Gastrocnemius medialis (tissue), 4 donors: ENCODE results near the gene GK2. TPM values are rescaled to one million over a fixed set of nuclear protein-coding genes. Genes with fewer than 3 reads are reported as not detected.

Experiments
- ATAC-seq, 2 donors: fragments of 150-250 bp; one replicate each; pipeline ENCODE4 v1.9.1; 2016
- DNase-seq, 2 donors: peaks; one replicate each; pipeline ENCODE4 v3.0.0-alpha.2; 2019
- H3K27ac ChIP-seq, 4 donors: fragments of 200-600 bp; sonication (generic); 1 replicate in 1 of 4; 2 replicates in 3 of 4; pipeline ENCODE4 v1.5.1; 2016 to 2018; ENCODE audit warnings: mild to moderate bottlenecking in 2 of 4, moderate library complexity in 1 of 4
- H3K27me3 ChIP-seq, 3 donors: fragments of 200-600 bp; sonication (generic) in 2 of 3; 1 replicate in 1 of 3; 2 replicates in 2 of 3; pipeline versions ENCODE4 v1.5.1 to v1.6.0; 2016 to 2019; ENCODE audit warnings: mild to moderate bottlenecking in 1 of 3, moderate library complexity in 1 of 3
- H3K36me3 ChIP-seq, 2 donors: fragments of 200-600 bp; sonication (generic) in 1 of 2; one replicate each; pipeline ENCODE4 v1.5.1; 2017 to 2018
- H3K4me1 ChIP-seq, 2 donors: fragments of 200-600 bp; sonication (generic) in 1 of 2; one replicate each; pipeline ENCODE4 v1.5.1; 2016 to 2017; ENCODE audit warnings: mild to moderate bottlenecking in 2 of 2
- H3K4me3 ChIP-seq, 4 donors: fragments of 200-600 bp; sonication (generic) in 3 of 4; 1 replicate in 1 of 4; 2 replicates in 3 of 4; pipeline ENCODE4 v1.5.1; 2016 to 2019; ENCODE audit warnings: mild to moderate bottlenecking in 2 of 4
- H3K9me3 ChIP-seq, 3 donors: fragments of 200-600 bp; sonication (generic) in 2 of 3; 1 replicate in 1 of 3; 2 replicates in 2 of 3; pipeline ENCODE4 v1.5.1; 2016 to 2019
- POLR2A ChIP-seq, 2 donors: fragments of 450-650 bp; IDR thresholded peaks; one replicate each; pipeline ENCODE4 v1.6.1; 2017; ENCODE audit warnings: antibody characterized with exemption in 2 of 2, mild to moderate bottlenecking in 2 of 2, moderate library complexity in 2 of 2
- in situ Hi-C, 4 donors: fragments of 200-750 bp; cut with MboI; loops; one replicate each; pipeline versions ENCODE4 v1.15.0 to v1.8.0; 2017; ENCODE audit warnings: low sequenced_read_pairs in 4 of 4
- intact Hi-C: fragments of 100-400 bp; cut with DNase I; formaldehyde crosslinking; loops from one replicate; pipeline ENCODE4 v1.15.1; 2023; ENCODE audit warnings: low total_unique reads
- total RNA-seq, 4 donors: library from RNA; depleted of rRNA; stranded (reverse); fragments of >200 nt; gene quantifications; one replicate each; pipeline versions ENCODE4 v1.1.0 to v1.2.3, GENCODE V29; 2016
- TF ChIP-seq, protein P1 (sequence below), 5 experiments: fragments of 450-650 bp in 3 of 5; fragments of 200-600 bp in 2 of 5; sonication (generic) in 2 of 5; IDR thresholded peaks in 4 of 5; conservative IDR thresholded peaks in 1 of 5; 1 replicate in 4 of 5; 2 replicates in 1 of 5; pipeline ENCODE4 v1.5.1; 2016 to 2019; ENCODE audit warnings: antibody characterized with exemption in 5 of 5, mild to moderate bottlenecking in 3 of 5, moderate library complexity in 3 of 5

The GK2 gene
- total RNA-seq, 4 donors from 2014 or later, result not detected

DNA sequence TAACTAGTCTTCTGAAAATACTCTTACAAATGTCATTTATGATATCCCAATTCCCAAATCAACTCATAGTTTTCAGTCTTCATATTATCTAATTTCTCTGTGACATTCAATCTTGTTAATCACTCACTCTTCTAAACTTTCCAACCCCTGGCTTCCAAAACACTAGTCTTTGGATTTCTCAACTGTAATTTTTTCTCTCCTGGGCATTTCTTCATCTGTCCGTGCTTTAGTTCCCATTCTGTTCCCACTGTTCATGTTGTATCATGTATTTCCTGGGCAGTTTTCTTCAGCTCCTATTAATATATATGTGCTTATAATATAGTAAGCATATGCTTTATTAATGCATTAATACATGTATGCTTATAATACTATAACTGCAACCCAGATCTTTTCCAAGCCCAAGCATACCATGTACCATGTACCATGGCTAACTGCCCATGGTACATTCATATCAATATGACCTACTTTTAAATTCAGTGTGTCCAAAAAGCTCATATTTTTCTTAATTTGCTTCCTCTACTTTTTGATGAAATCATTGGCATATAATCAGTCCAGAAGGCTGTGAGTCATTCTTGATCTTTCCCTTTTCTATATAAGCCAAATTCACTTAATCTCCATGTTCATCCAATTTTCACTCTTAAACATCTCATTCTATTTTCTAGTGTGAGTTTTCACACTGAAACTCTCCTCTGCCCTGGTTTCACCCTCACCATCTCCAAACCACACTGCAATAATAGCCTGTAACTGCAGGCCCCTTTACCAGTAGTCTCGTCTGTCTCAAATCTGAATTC, 21.3 kb upstream of the GK2 start:
- DNase-seq (no peak), ATAC-seq (peak; percentile 46 to 73)
- in situ Hi-C loops (no loop called here), intact Hi-C loops (no loop called here)
- H3K9me3 ChIP-seq, result no peaks in the 10 kb centered on the region
- no peak overlapping the region for H3K4me3 ChIP-seq
- H3K4me1 ChIP-seq, result no peaks in the 10 kb centered on the region
- no peaks in the 10 kb centered on the region for H3K36me3 ChIP-seq
- TF ChIP-seq POLR2A (IDR thresholded peaks at IDR 0.05), result no peak
- TF ChIP-seq, protein P1, sequence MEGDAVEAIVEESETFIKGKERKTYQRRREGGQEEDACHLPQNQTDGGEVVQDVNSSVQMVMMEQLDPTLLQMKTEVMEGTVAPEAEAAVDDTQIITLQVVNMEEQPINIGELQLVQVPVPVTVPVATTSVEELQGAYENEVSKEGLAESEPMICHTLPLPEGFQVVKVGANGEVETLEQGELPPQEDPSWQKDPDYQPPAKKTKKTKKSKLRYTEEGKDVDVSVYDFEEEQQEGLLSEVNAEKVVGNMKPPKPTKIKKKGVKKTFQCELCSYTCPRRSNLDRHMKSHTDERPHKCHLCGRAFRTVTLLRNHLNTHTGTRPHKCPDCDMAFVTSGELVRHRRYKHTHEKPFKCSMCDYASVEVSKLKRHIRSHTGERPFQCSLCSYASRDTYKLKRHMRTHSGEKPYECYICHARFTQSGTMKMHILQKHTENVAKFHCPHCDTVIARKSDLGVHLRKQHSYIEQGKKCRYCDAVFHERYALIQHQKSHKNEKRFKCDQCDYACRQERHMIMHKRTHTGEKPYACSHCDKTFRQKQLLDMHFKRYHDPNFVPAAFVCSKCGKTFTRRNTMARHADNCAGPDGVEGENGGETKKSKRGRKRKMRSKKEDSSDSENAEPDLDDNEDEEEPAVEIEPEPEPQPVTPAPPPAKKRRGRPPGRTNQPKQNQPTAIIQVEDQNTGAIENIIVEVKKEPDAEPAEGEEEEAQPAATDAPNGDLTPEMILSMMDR (IDR thresholded peaks at IDR 0.05 in 4 of 5, conservative IDR thresholded peaks at IDR 0.05 in 1 of 5), result no peak
- H3K27me3 ChIP-seq, result no peaks in the 10 kb centered on the region
- peak overlapping the region in 1 of 4 donors; percentile 27 for H3K27ac ChIP-seq

DNA sequence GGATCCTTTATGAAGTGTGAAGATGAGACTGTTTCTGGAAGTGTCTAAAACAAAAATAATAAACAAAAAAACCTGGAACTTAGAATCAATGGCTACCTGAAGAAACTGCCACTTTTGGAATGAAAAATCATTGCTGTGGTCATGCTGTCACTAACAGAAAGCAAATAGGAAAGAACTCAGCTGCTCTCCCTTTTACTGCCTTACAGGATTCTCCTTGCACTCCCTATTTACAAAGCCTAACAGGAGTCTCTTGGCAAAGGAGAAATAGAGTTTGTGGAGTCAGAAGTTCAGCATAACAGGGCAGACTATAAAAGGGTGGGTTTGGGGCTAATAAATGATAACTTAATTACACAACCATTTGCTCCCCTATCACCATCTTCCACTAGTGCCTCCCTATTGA, 19.0 kb upstream of the GK2 start:
- intact Hi-C loops, result no loop called here
- no peak overlapping the region for H3K4me3 ChIP-seq
- H3K4me1 ChIP-seq, result no peaks in the 10 kb centered on the region
- H3K36me3 ChIP-seq, result no peaks in the 10 kb centered on the region
- in situ Hi-C loops, result no loop called here
- ATAC-seq (no peak), DNase-seq (no peak)
- H3K27ac ChIP-seq, result no peak overlapping the region
- H3K9me3 ChIP-seq, result no peaks in the 10 kb centered on the region
- TF ChIP-seq POLR2A (IDR thresholded peaks at IDR 0.05), result no peak
- TF ChIP-seq, protein P1 (IDR thresholded peaks at IDR 0.05 in 4 of 5, conservative IDR thresholded peaks at IDR 0.05 in 1 of 5), result no peak
- H3K27me3 ChIP-seq, result no peaks in the 10 kb centered on the region

DNA sequence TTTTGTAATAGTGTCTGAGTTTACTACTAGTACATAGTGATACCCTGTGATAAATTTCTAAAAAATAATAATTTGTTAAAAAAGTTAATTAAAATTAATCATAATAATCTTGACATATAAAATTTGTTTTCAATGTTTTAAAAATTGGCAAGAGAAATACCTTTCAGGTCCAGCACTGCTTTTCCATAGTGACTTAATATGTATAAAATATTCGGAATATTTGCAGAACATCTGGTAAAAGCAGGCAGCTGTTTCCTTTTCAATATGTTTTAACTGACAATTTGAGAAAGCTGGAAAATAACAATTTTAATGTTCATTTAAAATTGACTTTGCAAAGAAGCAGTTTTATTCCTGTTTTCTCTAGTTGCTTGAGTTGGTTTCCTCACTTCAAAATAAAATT, 17.6 kb upstream of the GK2 start:
- Histone ChIP-seq H3K4me1 (no peaks in the 10 kb centered on the region), H3K9me3 (no peaks in the 10 kb centered on the region), H3K27ac (no peak overlapping the region), H3K4me3 (no peak overlapping the region), H3K27me3 (no peaks in the 10 kb centered on the region), H3K36me3 (no peaks in the 10 kb centered on the region)
- no peak for TF ChIP-seq POLR2A (IDR thresholded peaks at IDR 0.05)
- TF ChIP-seq, protein P1 (IDR thresholded peaks at IDR 0.05 in 4 of 5, conservative IDR thresholded peaks at IDR 0.05 in 1 of 5), result no peak
- intact Hi-C loops (no loop called here), in situ Hi-C loops (no loop called here)
- DNase-seq, result no peak
- ATAC-seq, result no peak

DNA sequence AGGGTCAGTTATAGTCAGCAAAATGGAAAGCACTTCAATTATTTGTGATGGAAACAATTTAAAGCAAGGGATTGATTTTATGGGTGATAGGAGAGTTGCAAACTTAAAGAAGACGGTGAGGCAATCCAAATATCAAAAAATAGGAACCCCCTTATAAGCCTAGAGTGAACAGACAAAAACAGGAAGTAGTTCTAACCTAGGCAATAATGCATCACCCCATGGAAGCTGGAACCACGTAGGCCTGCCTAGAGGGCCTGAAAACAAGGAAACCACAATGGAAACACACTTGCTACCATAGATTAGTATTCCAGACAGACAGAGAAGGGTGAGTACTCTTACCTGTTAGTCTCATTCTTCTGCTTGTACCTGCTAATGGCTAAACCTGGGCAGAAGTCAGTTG, 13.5 kb upstream of the GK2 start:
- H3K27ac ChIP-seq, result no peak overlapping the region
- intact Hi-C loops (no loop called here), in situ Hi-C loops (no loop called here)
- no peaks in the 10 kb centered on the region for H3K27me3 ChIP-seq
- DNase-seq (no peak), ATAC-seq (no peak)
- no peaks in the 10 kb centered on the region for H3K4me1 ChIP-seq
- H3K36me3 ChIP-seq, result no peaks in the 10 kb centered on the region
- no peak for TF ChIP-seq POLR2A (IDR thresholded peaks at IDR 0.05)
- TF ChIP-seq, protein P1 (IDR thresholded peaks at IDR 0.05 in 4 of 5, conservative IDR thresholded peaks at IDR 0.05 in 1 of 5), result no peak
- H3K9me3 ChIP-seq, result no peaks in the 10 kb centered on the region
- no peak overlapping the region for H3K4me3 ChIP-seq

DNA sequence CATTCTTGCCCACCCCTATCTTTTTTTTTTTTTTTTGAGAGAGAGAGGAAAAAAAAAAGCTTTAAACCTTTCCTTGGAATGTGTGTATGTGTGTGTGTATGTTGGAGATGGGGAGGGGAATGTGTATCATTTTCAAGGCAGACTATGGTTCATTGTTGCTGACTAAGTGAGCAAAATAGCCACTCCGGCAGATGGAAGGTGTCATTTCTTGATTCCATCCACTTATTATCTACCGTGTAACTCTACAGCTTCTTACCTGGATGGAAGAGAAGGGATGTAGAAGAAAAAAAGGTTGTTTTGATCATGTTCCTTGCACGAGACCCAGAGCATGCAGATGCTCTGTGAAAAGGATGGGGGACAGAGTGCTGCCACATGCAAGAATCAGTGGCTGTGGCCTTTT, 5.9 kb upstream of the GK2 start:
- DNase-seq, result no peak
- Histone ChIP-seq H3K27me3 (no peaks in the 10 kb centered on the region), H3K36me3 (no peaks in the 10 kb centered on the region), H3K4me1 (no peaks in the 10 kb centered on the region), H3K9me3 (no peaks in the 10 kb centered on the region), H3K4me3 (no peak overlapping the region), H3K27ac (no peak overlapping the region)
- no peak for ATAC-seq
- intact Hi-C loops, result no loop called here
- TF ChIP-seq, protein P1 (IDR thresholded peaks at IDR 0.05 in 4 of 5, conservative IDR thresholded peaks at IDR 0.05 in 1 of 5), result no peak
- no peak for TF ChIP-seq POLR2A (IDR thresholded peaks at IDR 0.05)
- in situ Hi-C loops, result no loop called here
